NCI-H1436 (cell line): Measurements from ENCODE around the gene KCNQ1.

ENCODE experiments used
- DNase-seq: peaks from one replicate; lab custom pipeline; 2025; lab: John Stamatoyannopoulos, UW

Gene KCNQ1

DNA sequence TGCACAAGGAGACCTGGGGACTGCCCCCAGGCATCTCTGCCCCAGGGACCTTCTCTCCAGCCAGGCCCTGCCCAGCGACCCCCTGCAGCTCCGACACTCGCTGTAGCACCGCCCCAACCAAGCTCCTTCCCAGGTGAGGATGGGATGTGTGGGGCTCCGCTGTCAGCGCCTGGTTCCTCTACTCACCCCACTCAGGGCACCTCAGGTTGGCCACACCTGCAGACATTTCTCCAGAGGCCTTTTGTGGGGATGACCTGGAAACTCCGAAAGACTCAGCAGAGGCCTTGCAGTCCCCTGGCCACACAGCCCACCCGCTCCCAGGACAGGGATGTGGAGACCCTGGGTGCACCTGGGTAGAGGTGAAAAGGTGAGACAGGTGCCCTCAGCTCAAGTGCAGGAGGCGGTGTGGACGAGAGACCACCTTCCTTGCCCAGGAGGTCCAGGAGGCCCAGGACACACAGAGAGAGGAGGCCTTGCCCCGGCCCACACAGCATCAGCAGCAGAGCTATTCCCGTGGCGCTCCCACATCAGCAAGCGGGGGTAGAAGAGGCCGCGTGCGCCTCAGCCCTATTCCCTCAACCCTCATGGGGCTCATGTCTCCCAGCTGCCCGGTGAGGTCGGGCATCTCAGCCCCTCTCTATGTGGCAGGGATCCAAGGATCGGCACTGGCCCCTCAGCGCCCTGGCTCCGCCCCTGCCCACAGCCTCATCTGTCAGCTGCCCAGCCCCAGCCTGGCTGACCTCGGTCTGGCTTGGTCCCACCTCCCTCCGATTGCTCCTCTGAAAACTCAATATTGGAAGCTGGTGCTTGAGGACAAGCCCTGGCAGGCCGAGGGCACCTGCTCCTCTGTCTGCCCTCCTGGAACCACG lies 21.4 kb upstream of the KCNQ1 start:
- DNase-seq = no peak

DNA sequence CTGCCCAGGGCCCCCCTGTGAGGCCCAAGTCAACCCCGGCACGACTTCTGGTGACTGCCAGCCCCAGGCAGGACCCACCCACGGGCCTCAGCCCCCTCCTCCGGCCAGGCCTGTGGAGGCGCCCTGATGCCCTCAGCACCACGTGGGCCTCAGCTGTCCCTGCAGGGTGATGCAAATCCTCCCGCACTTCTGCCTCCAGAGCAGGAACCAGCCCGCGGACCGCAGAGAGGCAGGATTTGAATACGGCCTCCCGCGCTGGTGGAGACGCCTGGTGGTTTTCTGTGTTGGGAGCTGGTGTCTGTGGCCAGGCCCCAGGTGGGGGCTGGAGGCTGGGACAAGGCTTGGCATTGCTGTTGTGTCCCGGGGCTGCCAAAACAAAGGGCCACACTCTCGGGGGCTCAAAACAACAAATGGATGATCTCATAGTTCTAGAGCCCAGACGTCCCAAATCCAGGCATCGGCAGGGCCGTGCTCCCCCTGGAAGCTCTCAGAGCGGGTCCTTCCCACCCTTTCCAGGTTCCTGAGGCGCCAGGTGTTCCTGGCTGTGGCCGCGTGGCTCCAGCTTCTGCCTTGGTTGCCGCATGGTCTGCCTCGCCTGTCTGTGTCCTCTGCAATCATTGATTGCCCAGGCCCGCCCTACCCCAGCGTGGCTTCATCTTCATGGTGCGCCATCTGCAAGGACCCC lies 19.9 kb upstream of the KCNQ1 start:
- DNase-seq = no peak

DNA sequence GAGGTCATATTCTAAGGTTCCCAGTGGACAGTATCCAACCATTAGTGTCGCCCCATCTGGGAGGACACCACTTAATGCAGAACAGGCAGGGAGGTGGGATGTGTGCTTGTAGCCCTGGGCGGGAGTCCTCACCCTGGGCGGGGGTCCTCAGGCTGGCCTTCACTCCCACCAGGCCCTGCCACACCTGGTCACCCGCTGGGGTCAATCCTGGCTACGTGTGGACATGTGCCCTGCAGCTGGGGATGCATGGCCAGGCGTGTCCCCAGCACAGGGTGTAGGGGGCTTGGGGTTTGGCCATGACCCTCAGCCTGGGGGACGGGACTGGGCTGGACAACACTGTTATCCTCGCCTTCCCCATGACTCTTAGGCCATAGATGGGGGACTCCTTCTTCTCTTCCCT lies 19.3 kb upstream of the KCNQ1 start:
- DNase-seq = no peak

GRCh38 chr11:2426221-2426620 lies 18.6 kb upstream of the KCNQ1 start:
- DNase-seq = no peak

- no peak for DNase-seq
Observed at GRCh38 chr11:2426826-2427521, 17.8 kb upstream of the KCNQ1 start.

DNA sequence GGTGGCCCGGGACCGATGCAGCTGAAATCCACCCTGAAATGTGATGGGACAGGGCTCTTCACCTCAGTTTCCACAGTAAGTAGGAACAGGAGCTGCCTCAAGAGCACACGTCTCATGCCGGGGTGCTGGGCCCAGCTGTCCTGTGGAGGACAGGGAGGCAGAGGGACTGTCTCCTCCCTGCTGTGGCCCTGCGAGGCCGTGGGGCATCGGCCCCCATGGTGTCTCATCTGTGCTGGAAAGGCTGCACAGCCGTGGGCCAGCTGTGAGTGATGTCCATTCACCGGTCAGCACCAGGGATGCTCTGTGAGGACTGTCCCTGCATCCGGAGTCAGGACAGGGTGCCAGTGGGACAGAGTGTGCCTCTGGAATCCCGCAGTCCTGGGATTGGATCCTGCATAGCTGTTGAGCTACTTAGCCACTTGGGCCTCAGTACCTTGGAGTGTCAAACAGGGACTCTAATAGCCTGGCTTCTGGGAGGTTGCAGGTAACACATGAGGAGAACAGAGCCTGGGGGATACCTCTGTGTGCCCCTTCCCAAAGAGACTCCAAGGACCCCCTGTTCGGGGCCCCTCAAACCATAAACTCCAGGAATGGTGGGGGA lies 17.0 kb upstream of the KCNQ1 start:
- no peak for DNase-seq

DNA sequence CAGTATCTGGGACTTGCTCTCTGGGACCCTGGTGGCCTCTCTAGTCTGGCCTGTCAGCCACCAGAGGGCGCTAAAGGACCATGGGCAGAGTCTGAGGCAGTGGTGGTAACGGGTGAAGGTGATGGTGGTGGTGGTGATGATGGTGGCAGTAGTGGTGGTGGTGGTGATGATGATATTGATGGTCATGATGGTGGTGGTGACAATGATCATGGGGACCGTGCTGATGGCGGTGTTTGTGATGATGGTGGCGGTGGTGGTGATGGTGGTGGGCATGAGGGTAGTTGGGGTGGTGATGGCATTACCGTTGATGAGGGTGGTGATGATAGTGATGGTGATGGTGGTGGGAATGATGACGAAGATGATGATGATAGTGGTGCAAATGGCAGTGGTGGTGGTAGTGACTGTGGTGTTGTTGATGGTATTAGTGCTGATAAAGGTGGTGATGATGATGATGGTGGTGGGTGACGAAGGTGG lies 16.4 kb upstream of the KCNQ1 start:
- no peak for DNase-seq

- no peak for DNase-seq
Observed at GRCh38 chr11:2431395-2431794, 13.4 kb upstream of the KCNQ1 start.

DNA sequence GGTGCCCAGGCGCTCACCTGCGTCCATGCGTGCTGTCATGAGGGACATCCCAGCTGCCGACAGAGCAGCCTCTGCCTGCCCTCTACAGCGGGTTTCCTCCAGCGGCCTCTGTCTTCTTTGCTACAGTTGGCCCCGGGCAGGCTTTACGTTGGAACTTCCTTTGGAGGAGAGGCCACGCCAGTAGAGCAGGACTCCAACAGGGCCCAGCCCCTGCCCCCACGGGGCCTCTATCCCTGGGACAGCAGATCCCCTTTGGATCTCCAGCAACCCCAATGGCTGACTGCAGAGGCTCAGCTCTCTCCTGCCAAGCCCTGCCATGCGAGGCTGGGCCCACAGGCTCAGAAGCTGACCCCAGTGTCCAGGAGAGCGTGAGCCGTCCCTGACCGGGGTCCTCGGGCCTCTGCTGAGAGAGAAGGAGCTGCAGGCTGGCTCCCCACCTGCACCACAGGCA lies 12.6 kb upstream of the KCNQ1 start:
- DNase-seq = no peak

DNA sequence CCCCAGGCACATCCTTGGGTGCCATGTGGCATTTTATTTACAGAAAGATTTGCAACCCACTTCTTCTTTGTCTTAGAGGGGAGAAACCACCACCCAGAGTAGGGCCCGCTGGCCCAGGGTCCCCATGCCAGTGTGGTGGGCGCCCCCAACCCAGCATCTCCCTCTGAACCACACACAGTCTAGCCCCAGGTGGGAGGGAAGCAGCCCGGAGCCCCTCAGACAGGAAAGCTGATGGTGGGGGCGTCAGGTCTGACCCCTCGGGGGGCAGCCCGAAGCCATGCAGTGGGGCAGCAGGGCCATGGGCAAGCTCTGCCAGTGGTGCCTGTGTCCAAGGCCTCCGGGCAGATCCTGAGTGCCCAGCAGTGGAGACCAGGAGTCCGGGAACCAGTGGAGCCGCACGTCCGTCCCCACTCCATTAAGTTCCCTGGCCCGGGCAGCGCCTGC lies 12.2 kb upstream of the KCNQ1 start:
- no peak for DNase-seq

DNA sequence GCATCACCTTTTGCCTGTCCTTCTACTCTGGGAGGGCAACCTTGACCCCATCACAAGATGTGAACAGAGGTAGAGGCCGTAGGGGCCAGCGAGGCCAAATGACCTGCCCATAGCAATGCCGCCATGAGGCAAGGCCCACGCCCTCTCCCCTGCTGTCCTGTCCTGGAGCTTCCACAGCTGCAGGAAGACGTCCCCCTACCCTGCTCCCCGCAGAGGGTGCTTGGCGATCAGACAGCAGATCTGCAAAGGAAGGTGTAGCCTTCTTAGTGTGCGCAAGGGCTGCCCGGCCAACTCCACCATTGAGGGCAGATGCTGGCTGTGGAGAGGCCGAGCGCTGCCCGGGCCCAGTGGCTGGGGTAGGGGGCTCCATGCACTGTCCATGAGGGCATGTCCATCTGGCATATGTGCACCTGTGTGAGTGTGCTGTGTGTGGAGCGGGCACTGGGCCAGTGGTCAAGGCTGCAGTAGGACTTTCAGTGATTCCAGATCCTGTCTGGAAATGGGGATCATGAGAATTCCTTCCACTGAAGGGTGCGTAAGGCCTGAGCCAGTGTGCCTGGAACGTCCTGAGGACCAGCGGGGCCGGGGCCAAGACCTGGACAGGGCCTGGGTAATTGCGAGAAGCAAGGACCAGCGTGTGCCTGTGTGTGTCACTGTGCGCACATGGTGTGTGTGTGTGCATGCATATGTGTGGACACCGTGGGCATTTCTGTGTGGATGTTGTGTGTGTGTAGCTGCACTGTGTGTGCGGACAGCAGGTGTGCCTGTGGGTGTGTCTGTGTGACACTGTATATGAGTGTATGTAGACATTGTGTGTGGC lies 11.5 kb upstream of the KCNQ1 start:
- no peak for DNase-seq

- no peak for DNase-seq
Observed at GRCh38 chr11:2434008-2434407, 10.8 kb upstream of the KCNQ1 start.

DNA sequence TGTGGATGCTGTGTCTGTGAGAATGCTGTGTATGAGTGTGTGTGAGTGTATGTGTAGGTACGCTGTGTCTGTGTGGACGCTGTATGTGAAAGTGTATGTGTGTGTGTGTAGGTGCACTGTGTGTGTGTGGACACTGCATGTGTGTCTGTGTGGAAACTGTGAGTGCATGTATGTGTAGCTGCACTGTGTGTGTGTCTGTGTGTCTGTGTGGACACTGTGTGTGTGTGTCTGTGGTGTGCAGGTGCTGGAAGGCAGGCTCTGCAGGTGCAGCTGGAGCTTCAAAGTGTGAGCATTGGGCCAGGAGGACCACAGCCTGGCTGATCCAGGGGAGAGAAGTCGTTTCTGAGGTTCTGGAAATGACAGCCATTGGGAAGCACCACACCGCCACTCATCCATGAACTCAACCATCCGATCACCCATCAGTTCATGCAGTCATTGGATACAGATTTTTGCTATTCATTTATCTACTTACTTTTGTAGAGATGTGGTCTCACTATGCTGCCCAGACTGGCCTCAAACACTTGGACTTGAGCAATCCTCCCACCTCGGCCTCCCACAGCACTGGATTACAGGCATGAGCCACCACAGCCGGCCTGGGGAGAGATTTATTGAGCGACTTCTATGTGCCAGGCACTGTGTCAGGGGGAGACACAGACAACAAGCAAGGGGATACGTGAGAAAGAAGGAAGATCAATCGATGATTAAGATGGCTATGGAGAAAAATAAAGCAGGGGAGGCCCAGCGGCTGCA lies 10.1 kb upstream of the KCNQ1 start:
- DNase-seq = no peak

GRCh38 chr11:2435288-2436012 lies 9.4 kb upstream of the KCNQ1 start:
- no peak for DNase-seq

DNA sequence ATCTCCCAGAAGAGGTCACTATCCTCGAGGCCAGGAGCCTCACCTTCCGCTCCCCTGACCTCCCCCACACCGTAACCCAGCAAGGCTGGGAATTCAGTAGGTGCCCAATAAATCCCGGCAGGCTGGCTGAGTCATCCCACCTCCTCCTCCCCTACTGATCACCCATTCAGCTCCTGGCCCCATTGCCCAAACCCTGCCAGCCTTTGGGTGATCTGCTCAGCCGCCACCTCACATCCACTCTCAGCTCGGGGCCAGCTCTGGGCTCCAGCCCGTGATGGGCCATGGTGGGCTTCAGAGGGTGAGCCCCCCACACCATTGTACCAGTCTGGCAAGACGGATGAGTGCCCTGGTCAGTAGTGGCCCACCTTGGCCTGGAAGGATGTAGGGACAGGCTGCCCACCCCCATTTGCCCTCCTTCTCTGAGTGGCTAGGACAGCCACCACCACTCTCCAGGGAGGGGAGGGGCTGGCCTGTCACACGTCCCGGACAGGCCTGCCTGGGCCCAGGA lies 8.7 kb upstream of the KCNQ1 start:
- DNase-seq = no peak

DNA sequence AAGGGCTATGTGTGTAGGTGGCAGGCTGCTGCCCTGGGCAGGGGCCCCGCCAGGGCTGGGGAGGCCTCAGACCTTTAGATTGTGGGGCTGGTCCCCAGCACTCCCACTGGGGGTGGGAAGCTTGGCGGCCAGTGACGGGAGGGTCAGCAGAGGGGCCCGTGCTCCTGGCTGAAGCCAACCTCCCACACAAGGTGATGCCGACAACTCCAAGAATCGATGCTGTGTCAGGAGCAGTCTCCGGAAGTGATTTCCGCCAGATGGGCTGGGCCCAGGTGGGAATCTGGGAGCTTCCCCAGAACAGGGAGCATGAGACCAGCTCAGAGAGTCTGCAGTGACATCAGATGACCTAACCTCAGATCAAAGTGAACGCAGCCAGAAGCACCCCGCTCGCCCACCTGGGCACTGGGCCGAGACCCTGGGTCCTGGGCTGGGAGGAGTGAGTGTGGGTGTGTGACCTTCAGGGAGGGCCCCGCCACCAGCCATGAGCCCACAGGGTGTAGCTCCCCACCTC lies 8.2 kb upstream of the KCNQ1 start:
- DNase-seq = no peak

DNA sequence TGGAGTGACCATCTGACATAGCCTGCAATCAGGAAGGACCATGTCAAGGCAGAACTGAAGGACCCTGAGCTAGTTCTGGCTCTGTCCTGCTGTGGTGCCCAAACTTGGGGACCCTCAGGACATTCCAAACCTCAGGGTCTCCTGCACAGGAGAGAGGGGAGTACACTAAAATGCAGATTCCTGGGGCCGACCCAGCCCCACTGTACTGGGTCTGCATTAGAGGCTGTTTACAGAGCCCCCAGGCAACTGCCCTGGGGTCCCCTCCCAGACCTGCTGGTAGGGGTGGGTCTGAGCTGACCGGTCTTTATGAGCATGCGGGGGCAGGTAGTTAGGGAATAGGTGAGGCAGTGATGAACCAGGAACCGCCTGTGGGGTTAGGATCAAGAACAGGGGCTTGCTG lies 7.3 kb upstream of the KCNQ1 start:
- no peak for DNase-seq

DNA sequence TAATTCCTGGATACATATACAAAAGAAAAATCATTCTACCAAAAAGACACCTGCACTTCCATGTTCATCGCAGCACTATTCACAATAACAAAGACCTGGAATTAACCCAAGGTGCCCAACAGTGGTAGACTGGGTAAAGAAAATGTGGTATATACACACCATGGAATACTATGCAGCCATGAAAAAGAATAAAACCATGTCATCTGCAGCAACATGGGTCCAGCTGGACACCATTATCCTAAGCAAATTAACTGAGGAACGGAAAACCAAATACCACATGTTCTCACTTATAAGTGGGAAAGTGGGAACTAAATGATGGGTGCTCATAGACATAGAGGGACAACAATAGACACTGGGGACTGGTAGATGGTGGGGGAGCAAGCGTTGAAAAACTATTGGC lies 5.0 kb upstream of the KCNQ1 start:
- no peak for DNase-seq

GRCh38 chr11:2440646-2441045 lies 4.2 kb upstream of the KCNQ1 start:
- DNase-seq = no peak

DNA sequence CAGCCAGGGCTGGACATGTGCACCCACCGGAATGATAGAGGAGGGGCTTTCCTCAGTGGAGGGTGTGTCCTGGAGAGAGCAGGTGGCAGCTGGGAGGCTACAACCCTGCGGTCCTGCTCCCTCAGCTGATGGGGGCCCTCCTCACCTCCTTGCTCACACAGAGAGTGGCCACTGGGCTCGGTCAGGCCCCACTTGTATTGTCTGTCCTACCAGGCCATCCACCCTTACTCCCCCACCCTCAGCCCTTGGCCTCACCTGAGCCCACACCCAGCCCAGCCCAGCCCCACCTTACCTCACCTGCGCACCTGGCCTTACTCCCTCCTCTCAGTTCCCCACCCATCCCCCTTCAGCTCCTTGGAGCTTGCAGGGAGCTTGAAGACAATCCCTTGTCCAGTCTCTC lies 3.6 kb upstream of the KCNQ1 start:
- no peak for DNase-seq
